GM23338 (cell line): ENCODE data around the gene GCC1. TPM values are rescaled to one million over a fixed set of nuclear protein-coding genes. Genes with fewer than 3 reads are reported as not detected.

Source experiments
- ATAC-seq: fragments of 200-7000 bp; cut with Tn5 transposase; 3 replicates; pipeline ENCODE4 v1.9.1; 2020
- DNase-seq: peaks from one replicate; pipeline ENCODE4 v3.0.0-alpha.2; 2015; ENCODE audit warnings: low spot score
- H2AFZ ChIP-seq: fragments of 200-600 bp; sonication (generic); 2 replicates; pipeline ENCODE4 v1.8.0; 2016; ENCODE audit warnings: antibody characterized with exemption, mild to moderate bottlenecking, moderate library complexity
- H3F3A ChIP-seq: fragments of 200-600 bp; sonication (generic); replicated peaks from 2 replicates; pipeline ENCODE4 v1.8.0; 2017; ENCODE audit warnings: antibody characterized with exemption, mixed run types, low read depth
- H3K27ac ChIP-seq: fragments of 200-600 bp; sonication (generic); 2 replicates; pipeline ENCODE4 v1.6.1; 2016; ENCODE audit warnings: low read depth
- H3K27me3 ChIP-seq: fragments of 200-600 bp; sonication (generic); 2 replicates; pipeline ENCODE4 v1.8.0; 2016; ENCODE audit warnings: mild to moderate bottlenecking, mixed run types, moderate library complexity; ENCODE audit not compliant: insufficient read depth
- H3K36me3 ChIP-seq: fragments of 200-600 bp; sonication (generic); 2 replicates; pipeline ENCODE4 v1.8.0; 2016; ENCODE audit warnings: mild to moderate bottlenecking; ENCODE audit not compliant: insufficient read depth
- H3K4me1 ChIP-seq: fragments of 200-600 bp; sonication (generic); 2 replicates; pipeline ENCODE4 v1.8.0; 2016; ENCODE audit warnings: mild to moderate bottlenecking, moderate library complexity; ENCODE audit not compliant: insufficient read depth
- H3K4me2 ChIP-seq: fragments of 200-600 bp; sonication (generic); 2 replicates; pipeline ENCODE4 v1.7.1; 2017; ENCODE audit warnings: mixed run types
- H3K4me3 ChIP-seq: fragments of 200-600 bp; sonication (generic); 2 replicates; pipeline ENCODE4 v1.6.1; 2016; ENCODE audit warnings: mixed run types
- H3K79me2 ChIP-seq: fragments of 200-600 bp; sonication (generic); replicated peaks from 2 replicates; pipeline ENCODE4 v1.8.0; 2017; ENCODE audit warnings: mild to moderate bottlenecking; ENCODE audit not compliant: insufficient read depth
- H3K9me2 ChIP-seq: fragments of 200-600 bp; sonication (generic); 2 replicates; pipeline ENCODE4 v1.8.0; 2017; ENCODE audit not compliant: insufficient read depth
- H4K20me1 ChIP-seq: fragments of 200-600 bp; sonication (generic); replicated peaks from 2 replicates; pipeline ENCODE4 v1.8.0; 2017; ENCODE audit warnings: mild to moderate bottlenecking; ENCODE audit not compliant: insufficient read depth
- H3K27ac Mint-ChIP-seq: 2 replicates; pipeline ENCODE4 v1.8.0; 2020; ENCODE audit warnings: inconsistent platforms, mild to moderate bottlenecking, moderate library complexity, mixed read lengths
- H3K27me3 Mint-ChIP-seq: 3 replicates; pipeline ENCODE4 v1.8.0; 2022; ENCODE audit warnings: low read depth, mild to moderate bottlenecking, moderate library complexity, mixed read lengths, inconsistent platforms; ENCODE audit not compliant: insufficient read depth, poor library complexity
- H3K36me3 Mint-ChIP-seq: 3 replicates; pipeline ENCODE4 v1.8.0; 2021; ENCODE audit warnings: low read depth, mild to moderate bottlenecking, inconsistent platforms, moderate library complexity, mixed read lengths
- H3K4me1 Mint-ChIP-seq: 3 replicates; pipeline ENCODE4 v1.8.0; 2020; ENCODE audit warnings: mild to moderate bottlenecking, inconsistent platforms, mixed read lengths
- H3K4me3 Mint-ChIP-seq: 3 replicates; pipeline ENCODE4 v1.8.0; 2021; ENCODE audit warnings: moderate library complexity, mild to moderate bottlenecking, inconsistent platforms, mixed read lengths
- H3K9me3 Mint-ChIP-seq: 3 replicates; pipeline ENCODE4 v1.8.0; 2020; ENCODE audit warnings: moderate library complexity, mild to moderate bottlenecking, inconsistent platforms, mixed read lengths
- CREB1 ChIP-seq: fragments of 250-450 bp; sonication (Bioruptor Pico); IDR thresholded peaks from 2 replicates; pipeline ENCODE4 v1.5.0; 2020; ENCODE audit warnings: low read depth, mild to moderate bottlenecking, moderate library complexity
- EZH2 ChIP-seq: fragments of 200-600 bp; sonication (generic); IDR thresholded peaks from one replicate; pipeline ENCODE4 v1.8.0; 2017; ENCODE audit warnings: antibody characterized with exemption, mild to moderate bottlenecking, low read depth; ENCODE audit not compliant: unreplicated experiment
- EZH2phosphoT487 ChIP-seq: fragments of 200-600 bp; sonication (generic); IDR thresholded peaks from one replicate; pipeline ENCODE4 v1.8.1; 2018; ENCODE audit warnings: antibody characterized with exemption; ENCODE audit not compliant: unreplicated experiment
- NANOG ChIP-seq: IDR thresholded peaks from 2 replicates; pipeline ENCODE4 v1.6.1; 2016; ENCODE audit warnings: antibody characterized with exemption, borderline replicate concordance
- POLR2AphosphoS5 ChIP-seq: IDR thresholded peaks from 2 replicates; pipeline ENCODE4 v1.6.1; 2016; ENCODE audit warnings: antibody characterized with exemption, low read depth
- STAT1 ChIP-seq: IDR thresholded peaks from one replicate; pipeline ENCODE4 v1.6.1; 2016; ENCODE audit warnings: antibody characterized with exemption; ENCODE audit not compliant: unreplicated experiment
- polyA plus RNA-seq: library from polyadenylated mRNA; unstranded; fragments of >200 nt; fragmentation: Nextera tagmentation; extraction: Ambion mirVana; gene quantifications from 2 replicates; pipeline ENCODE4 v1.2.1, GENCODE V29; 2016
- total RNA-seq: library from RNA; depleted of rRNA; stranded (reverse); fragments of >200 nt; shearing (Covaris generic); gene quantifications from 2 replicates; pipeline ENCODE4 v1.2.3, GENCODE V29; 2014
- TF ChIP-seq, protein P1 (sequence below): IDR thresholded peaks from one replicate; pipeline ENCODE4 v1.6.1; 2018; ENCODE audit warnings: antibody characterized with exemption; ENCODE audit not compliant: unreplicated experiment
- TF ChIP-seq, protein P2 (sequence below): fragments of 250-450 bp; sonication (Bioruptor Pico); IDR thresholded peaks from 2 replicates; pipeline ENCODE4 v1.5.0; 2020; ENCODE audit warnings: mild to moderate bottlenecking, moderate library complexity

Gene GCC1
- total and polyA plus RNA-seq, 2 experiments from 2014 or later: 3.2 to 17.6 TPM

DNA sequence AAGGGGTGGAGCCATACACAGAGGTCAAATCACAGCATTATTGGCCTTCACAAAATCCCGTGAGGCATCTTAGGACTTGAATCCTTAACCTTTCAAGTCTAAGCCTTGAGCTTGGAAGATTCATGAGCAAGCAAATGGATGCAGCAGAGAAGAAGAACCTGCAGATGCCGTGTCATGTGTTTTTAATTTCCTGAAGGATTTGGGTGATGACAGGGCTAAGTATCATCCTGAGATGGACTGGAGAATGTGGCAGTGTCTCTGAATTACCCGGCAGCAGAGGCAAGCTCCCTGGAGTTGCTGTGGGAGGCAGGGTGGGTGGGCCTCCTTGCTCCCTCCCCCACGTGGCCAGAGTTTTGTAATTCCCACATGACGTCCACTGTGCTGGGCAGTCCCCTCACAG is 50.8 kb downstream of the GCC1 start:
- H3K36me3 Mint-ChIP-seq: no peaks in the 10 kb centered on the region
- no peak overlapping the region for H3K27ac Mint-ChIP-seq
- H3K9me3 Mint-ChIP-seq: peaks cover 6% of the 10 kb centered on the region; the same call in 2 of the 3 replicates
- peaks cover 18% of the 10 kb centered on the region for H3K4me1 Mint-ChIP-seq
- ATAC-seq: no peak
- H3K4me3 Mint-ChIP-seq: no peak overlapping the region
- H3F3A ChIP-seq: no peaks in the 10 kb centered on the region
- peaks cover 22% of the 10 kb centered on the region for H3K27me3 Mint-ChIP-seq
- H2AFZ ChIP-seq: no peak overlapping the region
- H3K27ac ChIP-seq: no peak overlapping the region
- TF ChIP-seq POLR2AphosphoS5: no peak
- TF ChIP-seq EZH2phosphoT487: no peak
- no peak for TF ChIP-seq STAT1
- TF ChIP-seq EZH2: no peak
- no peak for TF ChIP-seq CREB1 (CRISPR knock-in tag)
- TF ChIP-seq, protein P1, sequence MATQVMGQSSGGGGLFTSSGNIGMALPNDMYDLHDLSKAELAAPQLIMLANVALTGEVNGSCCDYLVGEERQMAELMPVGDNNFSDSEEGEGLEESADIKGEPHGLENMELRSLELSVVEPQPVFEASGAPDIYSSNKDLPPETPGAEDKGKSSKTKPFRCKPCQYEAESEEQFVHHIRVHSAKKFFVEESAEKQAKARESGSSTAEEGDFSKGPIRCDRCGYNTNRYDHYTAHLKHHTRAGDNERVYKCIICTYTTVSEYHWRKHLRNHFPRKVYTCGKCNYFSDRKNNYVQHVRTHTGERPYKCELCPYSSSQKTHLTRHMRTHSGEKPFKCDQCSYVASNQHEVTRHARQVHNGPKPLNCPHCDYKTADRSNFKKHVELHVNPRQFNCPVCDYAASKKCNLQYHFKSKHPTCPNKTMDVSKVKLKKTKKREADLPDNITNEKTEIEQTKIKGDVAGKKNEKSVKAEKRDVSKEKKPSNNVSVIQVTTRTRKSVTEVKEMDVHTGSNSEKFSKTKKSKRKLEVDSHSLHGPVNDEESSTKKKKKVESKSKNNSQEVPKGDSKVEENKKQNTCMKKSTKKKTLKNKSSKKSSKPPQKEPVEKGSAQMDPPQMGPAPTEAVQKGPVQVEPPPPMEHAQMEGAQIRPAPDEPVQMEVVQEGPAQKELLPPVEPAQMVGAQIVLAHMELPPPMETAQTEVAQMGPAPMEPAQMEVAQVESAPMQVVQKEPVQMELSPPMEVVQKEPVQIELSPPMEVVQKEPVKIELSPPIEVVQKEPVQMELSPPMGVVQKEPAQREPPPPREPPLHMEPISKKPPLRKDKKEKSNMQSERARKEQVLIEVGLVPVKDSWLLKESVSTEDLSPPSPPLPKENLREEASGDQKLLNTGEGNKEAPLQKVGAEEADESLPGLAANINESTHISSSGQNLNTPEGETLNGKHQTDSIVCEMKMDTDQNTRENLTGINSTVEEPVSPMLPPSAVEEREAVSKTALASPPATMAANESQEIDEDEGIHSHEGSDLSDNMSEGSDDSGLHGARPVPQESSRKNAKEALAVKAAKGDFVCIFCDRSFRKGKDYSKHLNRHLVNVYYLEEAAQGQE: no peak
- no peak for TF ChIP-seq NANOG
- peaks cover 50% of the 10 kb centered on the region for H3K27me3 ChIP-seq
- H3K4me2 ChIP-seq: no peak overlapping the region
- H3K36me3 ChIP-seq: no peaks in the 10 kb centered on the region
- H3K9me2 ChIP-seq: no peaks in the 10 kb centered on the region
- no peaks in the 10 kb centered on the region for H3K79me2 ChIP-seq
- peaks cover 18% of the 10 kb centered on the region for H3K4me1 ChIP-seq
- no peaks in the 10 kb centered on the region for H4K20me1 ChIP-seq
- no peak overlapping the region for H3K4me3 ChIP-seq
- no peak for DNase-seq

DNA sequence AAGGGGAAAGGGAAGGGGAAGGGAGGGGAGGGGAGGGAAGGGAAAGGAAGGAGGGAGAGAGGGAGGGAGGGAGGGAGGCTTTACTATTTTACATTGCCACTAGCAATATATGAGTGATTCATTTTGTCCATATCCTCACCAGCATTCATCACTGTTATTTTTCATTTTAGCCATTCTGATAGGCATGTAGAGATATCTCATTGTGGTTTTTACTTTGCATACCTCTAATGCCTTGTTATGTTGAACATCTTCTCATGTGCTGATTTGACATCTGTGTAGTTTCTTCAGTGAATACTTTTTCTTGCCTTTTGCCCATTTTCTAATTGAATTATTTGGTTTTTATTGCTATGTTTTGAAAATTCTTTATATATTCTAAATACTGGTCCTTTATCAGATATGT is 52.7 kb downstream of the GCC1 start:
- ATAC-seq (no peak), DNase-seq (no peak)
- Histone ChIP-seq H3K4me2 (no peak overlapping the region), H3K27me3 (peaks cover 54% of the 10 kb centered on the region), H3K4me1 (peaks cover 18% of the 10 kb centered on the region), H3K27ac (no peak overlapping the region), H3F3A (no peaks in the 10 kb centered on the region), H4K20me1 (no peaks in the 10 kb centered on the region), H3K9me2 (peaks cover 3% of the 10 kb centered on the region; the same call in 1 of the 2 replicates), H3K79me2 (no peaks in the 10 kb centered on the region), H2AFZ (no peak overlapping the region), H3K4me3 (no peak overlapping the region), H3K36me3 (no peaks in the 10 kb centered on the region)
- H3K27me3 Mint-ChIP-seq: peaks cover 34% of the 10 kb centered on the region
- H3K4me3 Mint-ChIP-seq: no peak overlapping the region
- peaks cover 18% of the 10 kb centered on the region for H3K4me1 Mint-ChIP-seq
- no peak overlapping the region for H3K27ac Mint-ChIP-seq
- no peaks in the 10 kb centered on the region for H3K36me3 Mint-ChIP-seq
- peaks cover 10% of the 10 kb centered on the region; the same call in 2 of the 3 replicates for H3K9me3 Mint-ChIP-seq
- TF ChIP-seq, protein P2, sequence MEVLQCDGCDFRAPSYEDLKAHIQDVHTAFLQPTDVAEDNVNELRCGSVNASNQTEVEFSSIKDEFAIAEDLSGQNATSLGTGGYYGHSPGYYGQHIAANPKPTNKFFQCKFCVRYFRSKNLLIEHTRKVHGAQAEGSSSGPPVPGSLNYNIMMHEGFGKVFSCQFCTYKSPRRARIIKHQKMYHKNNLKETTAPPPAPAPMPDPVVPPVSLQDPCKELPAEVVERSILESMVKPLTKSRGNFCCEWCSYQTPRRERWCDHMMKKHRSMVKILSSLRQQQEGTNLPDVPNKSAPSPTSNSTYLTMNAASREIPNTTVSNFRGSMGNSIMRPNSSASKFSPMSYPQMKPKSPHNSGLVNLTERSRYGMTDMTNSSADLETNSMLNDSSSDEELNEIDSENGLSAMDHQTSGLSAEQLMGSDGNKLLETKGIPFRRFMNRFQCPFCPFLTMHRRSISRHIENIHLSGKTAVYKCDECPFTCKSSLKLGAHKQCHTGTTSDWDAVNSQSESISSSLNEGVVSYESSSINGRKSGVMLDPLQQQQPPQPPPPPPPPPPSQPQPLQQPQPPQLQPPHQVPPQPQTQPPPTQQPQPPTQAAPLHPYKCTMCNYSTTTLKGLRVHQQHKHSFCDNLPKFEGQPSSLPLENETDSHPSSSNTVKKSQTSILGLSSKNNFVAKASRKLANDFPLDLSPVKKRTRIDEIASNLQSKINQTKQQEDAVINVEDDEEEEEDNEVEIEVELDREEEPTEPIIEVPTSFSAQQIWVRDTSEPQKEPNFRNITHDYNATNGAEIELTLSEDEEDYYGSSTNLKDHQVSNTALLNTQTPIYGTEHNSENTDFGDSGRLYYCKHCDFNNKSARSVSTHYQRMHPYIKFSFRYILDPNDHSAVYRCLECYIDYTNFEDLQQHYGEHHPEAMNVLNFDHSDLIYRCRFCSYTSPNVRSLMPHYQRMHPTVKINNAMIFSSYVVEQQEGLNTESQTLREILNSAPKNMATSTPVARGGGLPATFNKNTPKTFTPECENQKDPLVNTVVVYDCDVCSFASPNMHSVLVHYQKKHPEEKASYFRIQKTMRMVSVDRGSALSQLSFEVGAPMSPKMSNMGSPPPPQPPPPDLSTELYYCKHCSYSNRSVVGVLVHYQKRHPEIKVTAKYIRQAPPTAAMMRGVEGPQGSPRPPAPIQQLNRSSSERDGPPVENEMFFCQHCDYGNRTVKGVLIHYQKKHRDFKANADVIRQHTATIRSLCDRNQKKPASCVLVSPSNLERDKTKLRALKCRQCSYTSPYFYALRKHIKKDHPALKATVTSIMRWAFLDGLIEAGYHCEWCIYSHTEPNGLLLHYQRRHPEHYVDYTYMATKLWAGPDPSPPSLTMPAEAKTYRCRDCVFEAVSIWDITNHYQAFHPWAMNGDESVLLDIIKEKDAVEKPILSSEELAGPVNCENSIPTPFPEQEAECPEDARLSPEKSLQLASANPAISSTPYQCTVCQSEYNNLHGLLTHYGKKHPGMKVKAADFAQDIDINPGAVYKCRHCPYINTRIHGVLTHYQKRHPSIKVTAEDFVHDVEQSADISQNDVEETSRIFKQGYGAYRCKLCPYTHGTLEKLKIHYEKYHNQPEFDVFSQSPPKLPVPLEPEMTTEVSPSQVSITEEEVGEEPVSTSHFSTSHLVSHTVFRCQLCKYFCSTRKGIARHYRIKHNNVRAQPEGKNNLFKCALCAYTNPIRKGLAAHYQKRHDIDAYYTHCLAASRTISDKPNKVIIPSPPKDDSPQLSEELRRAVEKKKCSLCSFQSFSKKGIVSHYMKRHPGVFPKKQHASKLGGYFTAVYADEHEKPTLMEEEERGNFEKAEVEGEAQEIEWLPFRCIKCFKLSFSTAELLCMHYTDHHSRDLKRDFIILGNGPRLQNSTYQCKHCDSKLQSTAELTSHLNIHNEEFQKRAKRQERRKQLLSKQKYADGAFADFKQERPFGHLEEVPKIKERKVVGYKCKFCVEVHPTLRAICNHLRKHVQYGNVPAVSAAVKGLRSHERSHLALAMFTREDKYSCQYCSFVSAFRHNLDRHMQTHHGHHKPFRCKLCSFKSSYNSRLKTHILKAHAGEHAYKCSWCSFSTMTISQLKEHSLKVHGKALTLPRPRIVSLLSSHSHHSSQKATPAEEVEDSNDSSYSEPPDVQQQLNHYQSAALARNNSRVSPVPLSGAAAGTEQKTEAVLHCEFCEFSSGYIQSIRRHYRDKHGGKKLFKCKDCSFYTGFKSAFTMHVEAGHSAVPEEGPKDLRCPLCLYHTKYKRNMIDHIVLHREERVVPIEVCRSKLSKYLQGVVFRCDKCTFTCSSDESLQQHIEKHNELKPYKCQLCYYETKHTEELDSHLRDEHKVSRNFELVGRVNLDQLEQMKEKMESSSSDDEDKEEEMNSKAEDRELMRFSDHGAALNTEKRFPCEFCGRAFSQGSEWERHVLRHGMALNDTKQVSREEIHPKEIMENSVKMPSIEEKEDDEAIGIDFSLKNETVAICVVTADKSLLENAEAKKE (CRISPR knock-in tag): no peak
- TF ChIP-seq EZH2 (no peak), STAT1 (no peak), CREB1 (CRISPR knock-in tag) (no peak)
